Upper lobe of left lung (tissue), 6 donors: ENCODE results near the gene FNDC3B. TPM values are rescaled to one million over a fixed set of nuclear protein-coding genes. Genes with fewer than 3 reads are reported as not detected.

Experiments
- ATAC-seq, 2 donors: fragments of 200-7000 bp; cut with Tn5 transposase; one replicate each; pipeline ENCODE4 v1.9.1; 2022; ENCODE audit warnings: mild to moderate bottlenecking in 2 of 2, moderate library complexity in 2 of 2; ENCODE audit not compliant: low FRiP score in 2 of 2
- DNase-seq, 2 donors: peaks; one replicate each; pipeline ENCODE4 v3.0.0-alpha.2; 2019 to 2020
- H3K27ac ChIP-seq, 4 donors: fragments of 200-600 bp; sonication (generic); one replicate each; pipeline ENCODE4 v1.5.1; 2016 to 2019
- H3K27me3 ChIP-seq, 4 donors: fragments of 200-600 bp; sonication (generic); one replicate each; pipeline ENCODE4 v1.5.1; 2017 to 2019
- H3K36me3 ChIP-seq, 4 donors: fragments of 200-600 bp; sonication (generic); one replicate each; pipeline ENCODE4 v1.5.1; 2016 to 2019
- H3K4me1 ChIP-seq, 4 donors: fragments of 200-600 bp; sonication (generic); one replicate each; pipeline ENCODE4 v1.5.1; 2018 to 2019
- H3K4me3 ChIP-seq, 4 donors: fragments of 200-600 bp; sonication (generic); one replicate each; pipeline ENCODE4 v1.5.1; 2017 to 2019; ENCODE audit warnings: mild to moderate bottlenecking in 2 of 4, moderate library complexity in 1 of 4
- H3K9me3 ChIP-seq, 4 donors: fragments of 200-600 bp; sonication (generic); one replicate each; pipeline ENCODE4 v1.5.1; 2018 to 2019
- CTCF ChIP-seq, 6 experiments: fragments of 450-650 bp in 4 of 6; fragments of 200-600 bp in 2 of 6; sonication (generic) in 2 of 6; IDR thresholded peaks; one replicate each; pipeline ENCODE4 v1.5.1; 2016 to 2019; ENCODE audit warnings: antibody characterized with exemption in 6 of 6
- EP300 ChIP-seq, 4 donors: sonication (generic); formaldehyde crosslinking; IDR thresholded peaks; one replicate each; pipeline ENCODE4 v1.5.1; 2017; ENCODE audit warnings: antibody characterized with exemption in 4 of 4, control low read depth in 2 of 4
- POLR2A ChIP-seq, 4 donors: fragments of 450-650 bp; IDR thresholded peaks; one replicate each; pipeline ENCODE4 v1.5.1; 2016 to 2017; ENCODE audit warnings: antibody characterized with exemption in 4 of 4, mild to moderate bottlenecking in 2 of 4
- POLR2AphosphoS5 ChIP-seq, 2 donors: sonication (generic); formaldehyde crosslinking; IDR thresholded peaks; one replicate each; pipeline ENCODE4 v1.5.1; 2017; ENCODE audit warnings: antibody characterized with exemption in 2 of 2
- WGBS, 2 donors: methylation state at CpG; one replicate each; pipeline ENCODE4 v1.1.5; 2017 to 2018; 5-methylcytosine and 5-hydroxymethylcytosine counted together
- total RNA-seq, 6 donors: library from RNA; depleted of rRNA in 4 of 6; stranded (reverse); fragments of >200 nt in 4 of 6; gene quantifications; one replicate each; pipeline versions ENCODE4 v1.1.0 to v1.2.1, GENCODE V29; 2016 to 2021
- donor health status: DM: no; HTN: no; CAD: no; lungs with moderate emphysema.
- donor health status: DM: no; HTN: yes; CAD: no; lungs with severe emphysema.

FNDC3B gene
- total RNA-seq, 6 donors from 2014 or later, result 73.3 to 167 (median 119) TPM

- Histone ChIP-seq H3K4me1 (peaks cover 14 to 25% (median 19%) of the 10 kb centered on the region in 4 donors), H3K27me3 (no peaks in the 10 kb centered on the region), H3K4me3 (no peak overlapping the region), H3K27ac (no peak overlapping the region), H3K9me3 (no peaks in the 10 kb centered on the region), H3K36me3 (no peaks in the 10 kb centered on the region)
- 81 to 100% methylated on average over 1 of the region's 1 CpG for WGBS, 2 donors
- no peak for DNase-seq
- no peak for TF ChIP-seq POLR2AphosphoS5 (IDR thresholded peaks at IDR 0.05)
- no peak for TF ChIP-seq EP300 (IDR thresholded peaks at IDR 0.05)
- no peak for TF ChIP-seq POLR2A (IDR thresholded peaks at IDR 0.05)
- no peak for TF ChIP-seq CTCF (IDR thresholded peaks at IDR 0.05)
- ATAC-seq, result no peak
Measured at GRCh38 chr3:172086071-172086470, 46.7 kb downstream of the FNDC3B start.

GRCh38 chr3:172087198-172087597 lies 47.8 kb downstream of the FNDC3B start:
- peaks cover 19 to 28% (median 22%) of the 10 kb centered on the region in 4 donors for H3K4me1 ChIP-seq
- H3K36me3 ChIP-seq, result no peaks in the 10 kb centered on the region
- no peaks in the 10 kb centered on the region for H3K9me3 ChIP-seq
- H3K4me3 ChIP-seq, result no peak overlapping the region
- DNase-seq (no peak), ATAC-seq (no peak)
- H3K27ac ChIP-seq, result no peak overlapping the region
- no peaks in the 10 kb centered on the region for H3K27me3 ChIP-seq
- WGBS, 2 donors, result 92 to 93% methylated on average over 4 of the region's 4 CpGs
- no peak for TF ChIP-seq CTCF (IDR thresholded peaks at IDR 0.05)
- no peak for TF ChIP-seq POLR2AphosphoS5 (IDR thresholded peaks at IDR 0.05)
- TF ChIP-seq POLR2A (IDR thresholded peaks at IDR 0.05), result no peak
- TF ChIP-seq EP300 (IDR thresholded peaks at IDR 0.05), result no peak

- Histone ChIP-seq H3K36me3 (no peaks in the 10 kb centered on the region), H3K27me3 (no peaks in the 10 kb centered on the region), H3K27ac (no peak overlapping the region), H3K4me1 (peaks cover 19 to 28% (median 22%) of the 10 kb centered on the region in 4 donors), H3K9me3 (no peaks in the 10 kb centered on the region), H3K4me3 (no peak overlapping the region)
- ATAC-seq (no peak), DNase-seq (no peak)
- TF ChIP-seq CTCF (IDR thresholded peaks at IDR 0.05) (no peak), EP300 (IDR thresholded peaks at IDR 0.05) (peak in 1 of 4 donors; percentile 59), POLR2AphosphoS5 (IDR thresholded peaks at IDR 0.05) (no peak), POLR2A (IDR thresholded peaks at IDR 0.05) (no peak)
- WGBS, 2 donors, result 60 to 70% methylated on average over 7 of the region's 7 CpGs
Measured at GRCh38 chr3:172087602-172088580, 48.5 kb downstream of the FNDC3B start.

- H3K27ac ChIP-seq, result no peak overlapping the region
- no peaks in the 10 kb centered on the region for H3K36me3 ChIP-seq
- no peak for DNase-seq
- 78 to 81% methylated on average over 4 of the region's 4 CpGs for WGBS, 2 donors
- no peaks in the 10 kb centered on the region for H3K9me3 ChIP-seq
- H3K4me3 ChIP-seq, result no peak overlapping the region
- H3K4me1 ChIP-seq, result peaks cover 19 to 28% (median 21%) of the 10 kb centered on the region in 4 donors
- TF ChIP-seq EP300 (IDR thresholded peaks at IDR 0.05), result no peak
- TF ChIP-seq POLR2AphosphoS5 (IDR thresholded peaks at IDR 0.05), result no peak
- no peak for TF ChIP-seq CTCF (IDR thresholded peaks at IDR 0.05)
- no peak for TF ChIP-seq POLR2A (IDR thresholded peaks at IDR 0.05)
- H3K27me3 ChIP-seq, result no peaks in the 10 kb centered on the region
- ATAC-seq, result no peak
Measured at GRCh38 chr3:172089250-172089649, 49.9 kb downstream of the FNDC3B start.
